ENCODE data around the gene WWOX. TPM values are rescaled to one million over a fixed set of nuclear protein-coding genes. Genes with fewer than 3 reads are reported as not detected.

WWOX gene
- total and polyA plus RNA-seq, 2 of the 13 experiments (the other 11 are each of a cell fraction or from before 2014, with no cell fraction given) = 9.1 to 37.4 TPM

- Histone ChIP-seq H3K79me2 (ENCODE audit: insufficient read depth, low read length) (no peaks in the 10 kb centered on the region), H3K36me3 (replicated peaks in 1 of 2; ENCODE audit: control insufficient read depth in 1 of 2, insufficient read depth in 2 of 2, low read length in 2 of 2) (no peaks in the 10 kb centered on the region), H3K27me3 (ENCODE audit: control insufficient read depth in 1 of 2, insufficient read depth in 2 of 2, low read length in 2 of 2) (no peaks in the 10 kb centered on the region; a peak in 1 of 5 replicates), H3K27ac (ENCODE audit: extremely low read length, insufficient read depth, low read length) (no peak overlapping the region), H2AFZ (ENCODE audit: low read length) (no peak overlapping the region), H3K4me2 (ENCODE audit: low read depth, low read length) (no peak overlapping the region), H4K20me1 (ENCODE audit: insufficient read depth, low read length) (no peaks in the 10 kb centered on the region), H3K9ac (ENCODE audit: insufficient read depth, low read depth, low read length) (no peak overlapping the region), H3K9me3 (ENCODE audit: low read length) (no peaks in the 10 kb centered on the region), H3K4me1 (ENCODE audit: insufficient read depth, low read length) (no peaks in the 10 kb centered on the region), H3K4me3 (replicated peaks in 1 of 3; ENCODE audit: insufficient read depth in 1 of 3, low read depth in 2 of 3, low read length in 3 of 3) (no peak overlapping the region)
- WGBS (ENCODE audit: low lambda C conversion rate) = 47% methylated on average over 6 of the region's 6 CpGs
- ChIA-PET POLR2A (no interaction called here), CTCF (ENCODE audit: low intra/inter-chr PET ratio, low total read pairs) (no interaction called here)
- intact Hi-C loops (cut with micrococcal nuclease; ENCODE audit: unreplicated experiment) = no loop called here
- DNase-seq (ENCODE audit: low spot score) = no peak
- BruUV-seq (replicated peaks) = no TSS peak
- in situ Hi-C loops (cut with HindIII; ENCODE audit: extremely low pct_ligation_motif_present, low pct_unique_long_range_greater_than_20kb) = no loop called here
- FAIRE-seq = no peak
- no peak for ATAC-seq
- TF ChIP-seq, protein P1, sequence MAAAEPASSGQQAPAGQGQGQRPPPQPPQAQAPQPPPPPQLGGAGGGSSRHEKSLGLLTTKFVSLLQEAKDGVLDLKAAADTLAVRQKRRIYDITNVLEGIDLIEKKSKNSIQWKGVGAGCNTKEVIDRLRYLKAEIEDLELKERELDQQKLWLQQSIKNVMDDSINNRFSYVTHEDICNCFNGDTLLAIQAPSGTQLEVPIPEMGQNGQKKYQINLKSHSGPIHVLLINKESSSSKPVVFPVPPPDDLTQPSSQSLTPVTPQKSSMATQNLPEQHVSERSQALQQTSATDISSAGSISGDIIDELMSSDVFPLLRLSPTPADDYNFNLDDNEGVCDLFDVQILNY (CRISPR knock-in tag; conservative IDR thresholded peaks at IDR 0.05) = no peak
- TF ChIP-seq ZNF879 (CRISPR knock-in tag; IDR thresholded peaks at IDR 0.05) (no peak), FOXK1 (CRISPR knock-in tag; IDR thresholded peaks at IDR 0.05; ENCODE audit: borderline replicate concordance, low read depth) (no peak), RXRB (CRISPR knock-in tag; IDR thresholded peaks at IDR 0.05; ENCODE audit: borderline replicate concordance) (no peak), ZC3H4 (CRISPR knock-in tag; IDR thresholded peaks at IDR 0.05; ENCODE audit: borderline replicate concordance) (no peak), ZNF691 (CRISPR knock-in tag; IDR thresholded peaks at IDR 0.05; ENCODE audit: borderline replicate concordance, low read depth) (no peak), ZNF530 (CRISPR knock-in tag; IDR thresholded peaks at IDR 0.05; ENCODE audit: low read depth) (no peak), SIN3B (IDR thresholded peaks at IDR 0.05; ENCODE audit: low read length) (no peak), ZNF224 (CRISPR knock-in tag; IDR thresholded peaks at IDR 0.05) (no peak), NFE2 (CRISPR knock-in tag; IDR thresholded peaks at IDR 0.05) (no peak), CSRNP1 (CRISPR knock-in tag; IDR thresholded peaks at IDR 0.05) (no peak), KDM4B (CRISPR knock-in tag; IDR thresholded peaks at IDR 0.05) (no peak), RBAK (CRISPR knock-in tag; IDR thresholded peaks at IDR 0.05) (no peak), ATAD3A (CRISPR knock-in tag; IDR thresholded peaks at IDR 0.05) (no peak), ZEB1 (IDR thresholded peaks at IDR 0.05; ENCODE audit: insufficient replicate concordance, low read depth) (no peak)
- TF ChIP-seq, protein P2, sequence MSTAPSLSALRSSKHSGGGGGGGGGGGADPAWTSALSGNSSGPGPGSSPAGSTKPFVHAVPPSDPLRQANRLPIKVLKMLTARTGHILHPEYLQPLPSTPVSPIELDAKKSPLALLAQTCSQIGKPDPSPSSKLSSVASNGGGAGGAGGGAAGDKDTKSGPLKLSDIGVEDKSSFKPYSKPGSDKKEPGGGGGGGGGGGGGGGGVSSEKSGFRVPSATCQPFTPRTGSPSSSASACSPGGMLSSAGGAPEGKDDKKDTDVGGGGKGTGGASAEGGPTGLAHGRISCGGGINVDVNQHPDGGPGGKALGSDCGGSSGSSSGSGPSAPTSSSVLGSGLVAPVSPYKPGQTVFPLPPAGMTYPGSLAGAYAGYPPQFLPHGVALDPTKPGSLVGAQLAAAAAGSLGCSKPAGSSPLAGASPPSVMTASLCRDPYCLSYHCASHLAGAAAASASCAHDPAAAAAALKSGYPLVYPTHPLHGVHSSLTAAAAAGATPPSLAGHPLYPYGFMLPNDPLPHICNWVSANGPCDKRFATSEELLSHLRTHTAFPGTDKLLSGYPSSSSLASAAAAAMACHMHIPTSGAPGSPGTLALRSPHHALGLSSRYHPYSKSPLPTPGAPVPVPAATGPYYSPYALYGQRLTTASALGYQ (CRISPR knock-in tag; IDR thresholded peaks at IDR 0.05) = no peak
Observed at GRCh38 chr16:79217375-79218011, 1118.0 kb downstream of the WWOX start.
